ENCODE measurements around the gene ADIG. TPM values are rescaled to one million over a fixed set of nuclear protein-coding genes. Genes with fewer than 3 reads are reported as not detected.

Gene ADIG
- total RNA-seq, 5 donors from 2014 or later (not counting 1 experiment from before 2014, with no cell fraction given), result not detected

GRCh38 chr20:38583306-38583705, 2.3 kb downstream of the ADIG start:
- DNase-seq (no peak), ATAC-seq (replicated peaks in 1 of 4) (no peak)
- Mint-ChIP-seq H3K36me3 (no peaks in the 10 kb centered on the region), H3K4me3 (no peak overlapping the region), H3K27ac (no peak overlapping the region), H3K27me3 (peaks cover 4 to 5% of the 10 kb centered on the region in 2 donors), H3K9me3 (no peaks in the 10 kb centered on the region), H3K4me1 (no peaks in the 10 kb centered on the region)
- no peaks in the 10 kb centered on the region for H3K4me1 ChIP-seq (ENCODE audit: control insufficient read depth in 1 of 2, extremely low read depth in 1 of 2, insufficient read depth in 2 of 2, low read length in 2 of 2)
- H3K9me3 ChIP-seq, result no peaks in the 10 kb centered on the region
- CTCF ChIA-PET, result no interaction called here
- POLR2A ChIA-PET, result no interaction called here
- no peak overlapping the region for H3K27ac ChIP-seq (ENCODE audit: low read length)
- H3K36me3 ChIP-seq (ENCODE audit: control insufficient read depth in 2 of 2, extremely low read depth in 1 of 2, insufficient read depth in 1 of 2, low read length in 1 of 2), result no peaks in the 10 kb centered on the region
- WGBS (ENCODE audit: insufficient coverage), result 40% methylated on average over 1 of the region's 4 CpGs
- no peak overlapping the region for H3K4me3 ChIP-seq (ENCODE audit: control insufficient read depth in 1 of 2, extremely low read depth in 1 of 2, low read length in 1 of 2)
- H3K27me3 ChIP-seq (replicated peaks in 1 of 2; ENCODE audit: control insufficient read depth in 2 of 2, extremely low read depth in 1 of 2, insufficient read depth in 2 of 2, low read length in 1 of 2), result peaks cover 0 to 16% of the 10 kb centered on the region in 2 experiments

GRCh38 chr20:38584099-38584763, 3.2 kb downstream of the ADIG start:
- Histone ChIP-seq H3K9me3 (no peaks in the 10 kb centered on the region), H3K36me3 (ENCODE audit: control insufficient read depth in 2 of 2, extremely low read depth in 1 of 2, insufficient read depth in 1 of 2, low read length in 1 of 2) (no peaks in the 10 kb centered on the region), H3K4me3 (ENCODE audit: control insufficient read depth in 1 of 2, extremely low read depth in 1 of 2, low read length in 1 of 2) (no peak overlapping the region), H3K27me3 (replicated peaks in 1 of 2; ENCODE audit: control insufficient read depth in 2 of 2, extremely low read depth in 1 of 2, insufficient read depth in 2 of 2, low read length in 1 of 2) (peaks cover 0 to 16% of the 10 kb centered on the region in 2 experiments), H3K4me1 (ENCODE audit: control insufficient read depth in 1 of 2, extremely low read depth in 1 of 2, insufficient read depth in 2 of 2, low read length in 2 of 2) (no peaks in the 10 kb centered on the region), H3K27ac (ENCODE audit: low read length) (no peak overlapping the region)
- Mint-ChIP-seq H3K27ac (no peak overlapping the region), H3K9me3 (no peaks in the 10 kb centered on the region), H3K27me3 (peaks cover 4 to 5% of the 10 kb centered on the region in 2 donors), H3K4me1 (no peaks in the 10 kb centered on the region), H3K4me3 (no peak overlapping the region), H3K36me3 (no peaks in the 10 kb centered on the region)
- 50% methylated on average over 2 of the region's 7 CpGs for WGBS (ENCODE audit: insufficient coverage)
- ChIA-PET POLR2A (no interaction called here), CTCF (no interaction called here)
- no peak for DNase-seq
- ATAC-seq (replicated peaks in 1 of 4), result no peak

GRCh38 chr20:38585404-38586180, 4.6 kb downstream of the ADIG start:
- no peak for DNase-seq
- ChIA-PET CTCF (no interaction called here), POLR2A (no interaction called here)
- Mint-ChIP-seq H3K9me3 (no peaks in the 10 kb centered on the region), H3K4me3 (no peak overlapping the region), H3K4me1 (no peaks in the 10 kb centered on the region), H3K36me3 (no peaks in the 10 kb centered on the region), H3K27ac (no peak overlapping the region), H3K27me3 (peaks cover 4 to 5% of the 10 kb centered on the region in 2 donors)
- Histone ChIP-seq H3K27ac (ENCODE audit: low read length) (no peak overlapping the region), H3K9me3 (no peaks in the 10 kb centered on the region), H3K36me3 (ENCODE audit: control insufficient read depth in 2 of 2, extremely low read depth in 1 of 2, insufficient read depth in 1 of 2, low read length in 1 of 2) (no peaks in the 10 kb centered on the region), H3K27me3 (replicated peaks in 1 of 2; ENCODE audit: control insufficient read depth in 2 of 2, extremely low read depth in 1 of 2, insufficient read depth in 2 of 2, low read length in 1 of 2) (peaks cover 0 to 20% of the 10 kb centered on the region in 2 experiments), H3K4me1 (ENCODE audit: control insufficient read depth in 1 of 2, extremely low read depth in 1 of 2, insufficient read depth in 2 of 2, low read length in 2 of 2) (no peaks in the 10 kb centered on the region), H3K4me3 (ENCODE audit: control insufficient read depth in 1 of 2, extremely low read depth in 1 of 2, low read length in 1 of 2) (no peak overlapping the region)
- no peak for ATAC-seq (replicated peaks in 1 of 4)
- 64% methylated on average over 6 of the region's 10 CpGs for WGBS (ENCODE audit: insufficient coverage)

GRCh38 chr20:38586181-38586525, 5.2 kb downstream of the ADIG start:
- POLR2A ChIA-PET, result no interaction called here

GRCh38 chr20:38588303-38588702, 7.3 kb downstream of the ADIG start:
- WGBS (ENCODE audit: insufficient coverage), result 80% methylated on average over 1 of the region's 6 CpGs
- no peak overlapping the region for H3K4me3 ChIP-seq (ENCODE audit: control insufficient read depth in 1 of 2, extremely low read depth in 1 of 2, low read length in 1 of 2)
- H3K9me3 ChIP-seq, result no peaks in the 10 kb centered on the region
- Mint-ChIP-seq H3K36me3 (no peaks in the 10 kb centered on the region), H3K27me3 (peaks cover 4 to 8% of the 10 kb centered on the region in 2 donors), H3K27ac (no peak overlapping the region), H3K4me3 (no peak overlapping the region), H3K9me3 (no peaks in the 10 kb centered on the region), H3K4me1 (no peaks in the 10 kb centered on the region)
- DNase-seq (no peak), ATAC-seq (replicated peaks in 1 of 4) (no peak)
- no peaks in the 10 kb centered on the region for H3K36me3 ChIP-seq (ENCODE audit: control insufficient read depth in 2 of 2, extremely low read depth in 1 of 2, insufficient read depth in 1 of 2, low read length in 1 of 2)
- no peak overlapping the region for H3K27ac ChIP-seq (ENCODE audit: low read length)
- peaks cover 0 to 33% of the 10 kb centered on the region in 2 experiments for H3K27me3 ChIP-seq (replicated peaks in 1 of 2; ENCODE audit: control insufficient read depth in 2 of 2, extremely low read depth in 1 of 2, insufficient read depth in 2 of 2, low read length in 1 of 2)
- H3K4me1 ChIP-seq (ENCODE audit: control insufficient read depth in 1 of 2, extremely low read depth in 1 of 2, insufficient read depth in 2 of 2, low read length in 2 of 2), result no peaks in the 10 kb centered on the region
- CTCF ChIA-PET, result interaction anchor here in 1 of 2 donors (0.7 kb wide), 1 partner anchor 255 kb away, joined by 3 read pairs; no protein-coding TSS in a partner anchor
- POLR2A ChIA-PET, result no interaction called here

More at GRCh38 chr20:38586181-38586525, 5.2 kb downstream of the ADIG start:
- H3K27me3 ChIP-seq (replicated peaks in 1 of 2; ENCODE audit: control insufficient read depth in 2 of 2, extremely low read depth in 1 of 2, insufficient read depth in 2 of 2, low read length in 1 of 2), result peaks cover 0 to 26% of the 10 kb centered on the region in 2 experiments
- no peaks in the 10 kb centered on the region for H3K9me3 ChIP-seq
- DNase-seq (no peak), ATAC-seq (replicated peaks in 1 of 4) (no peak)
- CTCF ChIA-PET, result no interaction called here
- H3K9me3 Mint-ChIP-seq, result no peaks in the 10 kb centered on the region
- H3K4me1 ChIP-seq (ENCODE audit: control insufficient read depth in 1 of 2, extremely low read depth in 1 of 2, insufficient read depth in 2 of 2, low read length in 2 of 2), result no peaks in the 10 kb centered on the region
- peaks cover 4 to 5% of the 10 kb centered on the region in 2 donors for H3K27me3 Mint-ChIP-seq
- no peak overlapping the region for H3K27ac ChIP-seq (ENCODE audit: low read length)
- no peaks in the 10 kb centered on the region for H3K36me3 Mint-ChIP-seq
- H3K36me3 ChIP-seq (ENCODE audit: control insufficient read depth in 2 of 2, extremely low read depth in 1 of 2, insufficient read depth in 1 of 2, low read length in 1 of 2), result no peaks in the 10 kb centered on the region
- H3K4me3 Mint-ChIP-seq, result no peak overlapping the region
- no peaks in the 10 kb centered on the region for H3K4me1 Mint-ChIP-seq
- 74% methylated on average over 3 of the region's 3 CpGs for WGBS (ENCODE audit: insufficient coverage)
- no peak overlapping the region for H3K27ac Mint-ChIP-seq
- no peak overlapping the region for H3K4me3 ChIP-seq (ENCODE audit: control insufficient read depth in 1 of 2, extremely low read depth in 1 of 2, low read length in 1 of 2)

- ATAC-seq (replicated peaks in 1 of 4) (no peak), DNase-seq (no peak)
- Mint-ChIP-seq H3K27me3 (peaks cover 4 to 8% of the 10 kb centered on the region in 2 donors), H3K36me3 (no peaks in the 10 kb centered on the region), H3K27ac (no peak overlapping the region), H3K9me3 (no peaks in the 10 kb centered on the region), H3K4me3 (no peak overlapping the region), H3K4me1 (no peaks in the 10 kb centered on the region)
- no peak overlapping the region for H3K4me3 ChIP-seq (ENCODE audit: control insufficient read depth in 1 of 2, extremely low read depth in 1 of 2, low read length in 1 of 2)
- H3K36me3 ChIP-seq (ENCODE audit: control insufficient read depth in 2 of 2, extremely low read depth in 1 of 2, insufficient read depth in 1 of 2, low read length in 1 of 2), result no peaks in the 10 kb centered on the region
- H3K27me3 ChIP-seq (replicated peaks in 1 of 2; ENCODE audit: control insufficient read depth in 2 of 2, extremely low read depth in 1 of 2, insufficient read depth in 2 of 2, low read length in 1 of 2), result peaks cover 0 to 24% of the 10 kb centered on the region in 2 experiments
- POLR2A ChIA-PET, result no interaction called here
- H3K27ac ChIP-seq (ENCODE audit: low read length), result no peak overlapping the region
- CTCF ChIA-PET, result no interaction called here
- no peaks in the 10 kb centered on the region for H3K4me1 ChIP-seq (ENCODE audit: control insufficient read depth in 1 of 2, extremely low read depth in 1 of 2, insufficient read depth in 2 of 2, low read length in 2 of 2)
- H3K9me3 ChIP-seq, result no peaks in the 10 kb centered on the region
- 46% methylated on average over 1 of the region's 4 CpGs for WGBS (ENCODE audit: insufficient coverage)
Measured at GRCh38 chr20:38589351-38589750, 8.4 kb downstream of the ADIG start.
